Psoas muscle (tissue), 8 donors: Measurements from ENCODE around the gene ITGB1. TPM values are rescaled to one million over a fixed set of nuclear protein-coding genes. Genes with fewer than 3 reads are reported as not detected.

Experiments used
- ATAC-seq, 4 donors: fragments of 200-7000 bp; cut with Tn5 transposase; one replicate each; pipeline ENCODE4 v1.9.1; 2020; ENCODE audit warnings: moderate library complexity in 3 of 4, mild to moderate bottlenecking in 2 of 4
- DNase-seq, 2 donors: peaks; one replicate each; pipeline ENCODE4 v3.0.0-alpha.2; 2020
- H3K27ac ChIP-seq: fragments of 200-600 bp; one replicate; pipeline ENCODE4 v1.8.0; 2022
- H3K27me3 ChIP-seq, 3 donors: fragments of 200-600 bp in 1 of 3; one replicate each; pipeline versions ENCODE4 v1.6.1 to v1.8.0; 2013 to 2022; ENCODE audit warnings: low read length in 2 of 3, mild to moderate bottlenecking in 2 of 3, moderate library complexity in 1 of 3; ENCODE audit not compliant: insufficient read depth in 3 of 3
- H3K36me3 ChIP-seq, 2 donors: fragments of 200-600 bp in 1 of 2; one replicate each; pipeline versions ENCODE4 v1.6.1 to v1.8.0; 2013 to 2022; ENCODE audit warnings: low read depth in 1 of 2, mild to moderate bottlenecking in 1 of 2, moderate library complexity in 1 of 2; ENCODE audit not compliant: insufficient read depth in 1 of 2
- H3K4me1 ChIP-seq: fragments of 200-600 bp; one replicate; pipeline ENCODE4 v1.8.0; 2022
- H3K4me3 ChIP-seq: fragments of 200-600 bp; one replicate; pipeline ENCODE4 v1.8.0; 2022; ENCODE audit warnings: mild to moderate bottlenecking
- H3K9me3 ChIP-seq: fragments of 200-600 bp; one replicate; pipeline ENCODE4 v1.8.0; 2022
- WGBS, 3 donors: extraction: QIAGEN DNeasy Blood & Tissue Kit; methylation state at CpG; one replicate each; pipeline versions ENCODE4 v1.1.6 to v1.1.7; 2013; 5-methylcytosine and 5-hydroxymethylcytosine counted together
- intact Hi-C, 2 donors: fragments of 100-400 bp; cut with DNase I; formaldehyde crosslinking; loops; one replicate each; pipeline versions ENCODE4 v1.11.0 to v1.14.2; 2022
- polyA plus RNA-seq, 3 donors: library from polyadenylated mRNA; stranded (reverse); fragments of 200-250 nt; gene quantifications; one replicate each; pipeline ENCODE4 v1.2.3, GENCODE V29; 2013
- total RNA-seq, 4 donors: library from RNA; stranded (reverse); fragmentation: NEBNext Ultra II Directional in 2 of 4; extraction: Animal tissue kit (Norgen Biotek cat#: 25700) in 2 of 4; gene quantifications; one replicate each; pipeline versions ENCODE4 v1.2.1 to v1.2.4, GENCODE V29; 2021 to 2023
- TF ChIP-seq, protein P1 (sequence below): fragments of 200-600 bp; IDR thresholded peaks from one replicate; pipeline ENCODE4 v1.8.0; 2022; ENCODE audit warnings: antibody characterized with exemption
- donor health status: healthy with polysubstance abuse.
- donor health status: DM: no; HTN: no; CAD: no; lungs with moderate emphysema.
- donor health status: Bipolar disorder and iron deficiency.
- donor health status: healthy.
- donor health status: DM: yes; HTN: yes; CAD: no.
- donor health status: DM: no; HTN: no; CAD: no.
- donor health status: DM: no; HTN: no; CAD: no.
- donor health status: DM: yes; HTN: yes; CAD: no.

Gene ITGB1
- total and polyA plus RNA-seq, 7 donors, result 215 to 569 (median 255) TPM

DNA sequence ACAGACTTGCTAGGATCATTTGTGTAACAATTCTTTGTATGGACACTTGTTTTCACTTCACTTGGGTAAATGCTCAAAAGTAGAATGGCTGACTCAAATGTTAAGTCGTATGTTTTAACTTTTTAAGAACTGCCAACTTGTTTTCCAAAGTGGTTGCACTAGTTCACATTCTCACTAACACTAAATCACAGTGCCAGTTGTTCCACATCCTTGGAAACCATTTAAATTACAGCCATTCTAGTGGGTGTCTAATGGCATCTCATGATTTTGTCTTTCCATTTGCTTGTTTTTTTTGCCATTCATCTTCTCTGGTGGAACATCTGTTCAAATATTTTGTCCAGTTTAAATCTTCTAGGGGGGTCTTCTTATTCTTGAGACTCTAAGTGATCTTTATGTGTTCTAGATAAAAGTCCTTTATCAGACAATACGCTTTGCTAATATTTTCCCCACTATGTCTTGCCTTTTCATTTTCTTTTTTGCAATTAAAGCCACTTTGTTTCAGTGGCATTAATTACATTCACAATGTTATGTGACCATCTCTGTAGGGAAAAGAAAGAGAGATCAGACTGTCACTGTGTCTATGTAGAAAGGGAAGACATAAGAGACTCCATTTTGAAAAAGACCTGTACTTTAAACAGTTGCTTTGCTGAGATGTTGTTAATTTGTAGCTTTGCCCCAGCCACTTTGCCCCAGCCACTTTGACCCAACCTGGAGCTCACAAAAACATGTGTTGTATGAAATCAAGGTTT, 63.9 kb downstream of the ITGB1 start:
- no peak overlapping the region for H3K4me3 ChIP-seq
- H3K27me3 ChIP-seq, result no peaks in the 10 kb centered on the region
- peaks cover 19 to 40% of the 10 kb centered on the region in 2 donors for H3K36me3 ChIP-seq
- H3K27ac ChIP-seq, result no peak overlapping the region
- H3K9me3 ChIP-seq, result no peaks in the 10 kb centered on the region
- H3K4me1 ChIP-seq, result no peaks in the 10 kb centered on the region
- 89 to 90% (median 89%) methylated on average over 2 of the region's 2 CpGs for WGBS, 3 donors
- DNase-seq (no peak), ATAC-seq (no peak)
- TF ChIP-seq, protein P1, sequence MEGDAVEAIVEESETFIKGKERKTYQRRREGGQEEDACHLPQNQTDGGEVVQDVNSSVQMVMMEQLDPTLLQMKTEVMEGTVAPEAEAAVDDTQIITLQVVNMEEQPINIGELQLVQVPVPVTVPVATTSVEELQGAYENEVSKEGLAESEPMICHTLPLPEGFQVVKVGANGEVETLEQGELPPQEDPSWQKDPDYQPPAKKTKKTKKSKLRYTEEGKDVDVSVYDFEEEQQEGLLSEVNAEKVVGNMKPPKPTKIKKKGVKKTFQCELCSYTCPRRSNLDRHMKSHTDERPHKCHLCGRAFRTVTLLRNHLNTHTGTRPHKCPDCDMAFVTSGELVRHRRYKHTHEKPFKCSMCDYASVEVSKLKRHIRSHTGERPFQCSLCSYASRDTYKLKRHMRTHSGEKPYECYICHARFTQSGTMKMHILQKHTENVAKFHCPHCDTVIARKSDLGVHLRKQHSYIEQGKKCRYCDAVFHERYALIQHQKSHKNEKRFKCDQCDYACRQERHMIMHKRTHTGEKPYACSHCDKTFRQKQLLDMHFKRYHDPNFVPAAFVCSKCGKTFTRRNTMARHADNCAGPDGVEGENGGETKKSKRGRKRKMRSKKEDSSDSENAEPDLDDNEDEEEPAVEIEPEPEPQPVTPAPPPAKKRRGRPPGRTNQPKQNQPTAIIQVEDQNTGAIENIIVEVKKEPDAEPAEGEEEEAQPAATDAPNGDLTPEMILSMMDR, result no peak
- intact Hi-C loops, result no loop called here

DNA sequence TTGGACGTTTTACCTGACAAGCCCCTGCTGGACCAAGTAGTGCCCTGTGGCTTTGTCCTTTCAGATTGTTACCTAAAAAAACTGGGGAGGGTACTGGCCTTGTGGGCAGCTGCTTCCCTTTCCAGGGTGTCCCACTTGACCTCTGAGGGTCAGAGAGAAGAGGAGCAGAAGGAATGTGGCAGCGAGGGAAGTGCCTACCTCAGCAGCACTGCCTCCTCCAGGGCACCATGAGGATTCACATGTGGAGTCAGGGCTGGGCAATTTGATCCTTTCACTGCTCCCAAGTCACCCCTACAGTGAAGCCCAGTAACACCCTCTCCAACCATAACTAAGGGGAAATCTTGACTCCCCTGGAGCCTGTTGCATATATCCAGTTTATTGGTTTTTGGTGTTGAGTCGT, 64.6 kb downstream of the ITGB1 start:
- peak; percentile 23 to 55 (median 45) for ATAC-seq
- Histone ChIP-seq H3K27me3 (no peaks in the 10 kb centered on the region), H3K4me1 (no peaks in the 10 kb centered on the region), H3K9me3 (no peaks in the 10 kb centered on the region), H3K27ac (no peak overlapping the region), H3K4me3 (no peak overlapping the region), H3K36me3 (peaks cover 16 to 33% of the 10 kb centered on the region in 2 donors)
- TF ChIP-seq, protein P1, result no peak
- no peak for DNase-seq
- 51 to 67% (median 67%) methylated on average over 3 of the region's 3 CpGs for WGBS, 3 donors
- intact Hi-C loops, result no loop called here

DNA sequence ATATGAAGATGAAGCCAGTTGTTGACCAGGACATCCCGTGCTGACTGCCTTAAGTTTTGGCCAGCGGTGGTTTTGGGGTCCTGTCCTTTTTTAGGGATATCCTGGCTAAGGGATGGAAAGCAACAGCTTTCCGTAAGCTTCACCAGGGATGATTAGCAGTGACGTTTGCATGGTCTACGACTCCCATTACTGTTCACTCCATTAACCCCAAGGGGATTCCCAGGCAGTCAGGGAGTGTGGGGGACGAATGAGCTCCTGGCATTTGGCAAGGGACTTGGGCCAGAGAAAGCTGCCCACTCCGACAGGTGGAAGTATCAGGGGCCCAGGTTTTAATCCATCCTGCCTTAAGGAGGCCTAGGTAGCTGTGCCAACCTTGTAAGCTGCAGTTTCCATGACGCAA, 66.8 kb downstream of the ITGB1 start:
- Histone ChIP-seq H3K36me3 (peaks cover 2 to 12% of the 10 kb centered on the region in 2 donors), H3K27ac (no peak overlapping the region), H3K27me3 (no peaks in the 10 kb centered on the region), H3K4me1 (no peaks in the 10 kb centered on the region), H3K9me3 (no peaks in the 10 kb centered on the region), H3K4me3 (no peak overlapping the region)
- TF ChIP-seq, protein P1, result no peak
- ATAC-seq (peak in 3 of 4 donors; percentile 29 to 41 (median 38)), DNase-seq (no peak)
- intact Hi-C loops, result no loop called here
- WGBS, 3 donors, result 49 to 51% (median 50%) methylated on average over 8 of the region's 8 CpGs

DNA sequence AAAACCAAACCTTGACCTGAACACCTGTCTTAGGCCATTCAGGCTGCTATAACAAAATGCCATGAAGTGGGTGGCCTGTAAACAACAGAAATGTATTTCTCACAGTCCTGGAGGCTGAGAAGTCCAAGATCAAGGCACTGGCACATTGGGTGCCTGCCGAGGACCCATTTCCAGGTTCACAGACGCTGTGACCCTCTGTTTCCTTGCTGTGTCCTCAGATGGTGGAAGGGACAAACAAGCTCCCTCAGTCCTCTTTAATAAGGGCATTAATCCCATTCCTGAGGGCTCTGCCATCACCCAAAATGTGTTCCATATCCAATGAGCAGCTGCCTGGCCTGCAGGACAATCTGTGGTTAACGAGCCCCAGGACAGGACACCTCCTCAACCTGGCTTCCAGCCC, 67.6 kb downstream of the ITGB1 start:
- H3K27ac ChIP-seq, result no peak overlapping the region
- H3K9me3 ChIP-seq, result no peaks in the 10 kb centered on the region
- WGBS, 3 donors, result 47 to 80% (median 61%) methylated on average over 3 of the region's 3 CpGs
- no peaks in the 10 kb centered on the region for H3K27me3 ChIP-seq
- intact Hi-C loops, result no loop called here
- TF ChIP-seq, protein P1, result no peak
- no peak overlapping the region for H3K4me3 ChIP-seq
- no peak for ATAC-seq
- H3K4me1 ChIP-seq, result no peaks in the 10 kb centered on the region
- no peak for DNase-seq
- H3K36me3 ChIP-seq, result peaks cover 0 to 4% of the 10 kb centered on the region in 2 donors
